Renal cortex interstitium (tissue), 11 donors: ENCODE results near the gene IRAK2. TPM values are rescaled to one million over a fixed set of nuclear protein-coding genes. Genes with fewer than 3 reads are reported as not detected.
"Not testable (repeated sequence)": the region's sequence is repeated elsewhere in the genome, so short reads cannot be mapped to it uniquely, and the experiment has no call there.

Source experiments
- DNase-seq, 11 donors: peaks; one replicate each; pipeline ENCODE4 v3.0.0-alpha.2; 2013; ENCODE audit warnings: low read depth in 9 of 11, low spot score in 4 of 11; ENCODE audit errors: extremely low read depth in 1 of 11
- polyA plus RNA-seq, 3 donors: library from polyadenylated mRNA; unstranded; fragments of 120-200 nt; gene quantifications; one replicate each; pipeline ENCODE4 v1.2.1, GENCODE V29; 2013; ENCODE audit not compliant: insufficient read length in 3 of 3

IRAK2 gene
- polyA plus RNA-seq, 3 donors = 0.61 to 0.76 (median 0.70) TPM

GRCh38 chr3:10272476-10272875, 107.8 kb downstream of the IRAK2 start:
- DNase-seq = not testable (repeated sequence)

DNA sequence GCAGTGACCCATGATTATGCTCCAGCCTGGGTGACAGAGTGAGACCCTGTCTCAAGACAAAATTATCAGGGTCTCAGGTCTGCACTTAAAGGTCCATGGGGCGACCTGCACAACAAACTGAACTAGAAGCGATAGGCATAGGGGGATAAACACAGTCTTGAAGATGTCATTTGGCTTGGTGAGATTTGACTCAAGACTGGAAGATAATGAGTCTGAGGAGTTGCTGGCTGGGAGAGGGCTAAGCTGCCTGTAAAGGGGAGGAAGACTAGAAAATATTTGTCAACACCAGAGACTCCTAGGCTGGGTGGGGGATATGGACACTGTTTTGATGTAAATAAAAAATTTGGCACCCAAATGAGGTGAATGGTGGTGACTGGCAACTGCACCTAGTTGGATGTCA, 108.3 kb downstream of the IRAK2 start:
- DNase-seq = no peak

DNA sequence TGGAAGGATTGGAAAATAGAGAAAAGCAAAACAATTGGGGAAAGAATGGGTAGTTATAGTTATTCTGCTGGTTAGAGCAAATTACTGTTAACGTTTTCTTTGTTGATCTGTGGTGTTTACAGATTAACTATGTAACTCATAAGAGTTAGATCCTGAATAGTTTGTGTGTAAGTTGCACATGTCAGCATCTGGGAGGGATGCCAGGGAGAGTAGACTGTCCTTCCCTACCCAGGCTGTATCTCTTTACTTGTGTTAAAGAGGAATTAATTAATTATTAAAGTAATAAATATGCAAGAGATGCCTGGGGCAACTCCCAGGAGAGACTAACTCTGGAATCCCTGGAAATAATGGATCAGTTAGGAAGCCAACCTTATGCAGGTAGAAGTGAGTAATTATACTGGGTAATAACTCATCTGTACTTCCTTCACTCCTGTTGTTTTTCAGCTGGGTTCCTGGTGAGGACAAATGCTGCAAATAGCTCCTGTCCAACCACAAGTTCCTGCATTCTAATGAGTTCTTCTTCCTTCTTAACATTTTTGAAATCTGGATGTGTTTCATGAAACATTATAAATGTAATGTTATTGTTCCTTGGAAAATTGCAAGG, 109.1 kb downstream of the IRAK2 start:
- no peak for DNase-seq

GRCh38 chr3:10274601-10275000, 109.9 kb downstream of the IRAK2 start:
- no peak for DNase-seq

GRCh38 chr3:10277115-10277625, 112.5 kb downstream of the IRAK2 start:
- no peak for DNase-seq

- DNase-seq = no peak
Observed at GRCh38 chr3:10278501-10278900, 113.8 kb downstream of the IRAK2 start.

- DNase-seq = no peak
Observed at GRCh38 chr3:10279384-10280176, 114.9 kb downstream of the IRAK2 start.

- DNase-seq = no peak
Observed at GRCh38 chr3:10280177-10280529, 115.4 kb downstream of the IRAK2 start.

- no peak for DNase-seq
Observed at GRCh38 chr3:10280571-10280970, 115.9 kb downstream of the IRAK2 start.

GRCh38 chr3:10281951-10282350, 117.2 kb downstream of the IRAK2 start:
- no peak for DNase-seq

GRCh38 chr3:10283638-10284037, 118.9 kb downstream of the IRAK2 start:
- peak in 3 of 11 donors; percentile 39 to 57 (median 46) for DNase-seq

- no peak for DNase-seq
Observed at GRCh38 chr3:10284496-10284895, 119.8 kb downstream of the IRAK2 start.

GRCh38 chr3:10285272-10286132, 120.8 kb downstream of the IRAK2 start:
- no peak for DNase-seq

DNA sequence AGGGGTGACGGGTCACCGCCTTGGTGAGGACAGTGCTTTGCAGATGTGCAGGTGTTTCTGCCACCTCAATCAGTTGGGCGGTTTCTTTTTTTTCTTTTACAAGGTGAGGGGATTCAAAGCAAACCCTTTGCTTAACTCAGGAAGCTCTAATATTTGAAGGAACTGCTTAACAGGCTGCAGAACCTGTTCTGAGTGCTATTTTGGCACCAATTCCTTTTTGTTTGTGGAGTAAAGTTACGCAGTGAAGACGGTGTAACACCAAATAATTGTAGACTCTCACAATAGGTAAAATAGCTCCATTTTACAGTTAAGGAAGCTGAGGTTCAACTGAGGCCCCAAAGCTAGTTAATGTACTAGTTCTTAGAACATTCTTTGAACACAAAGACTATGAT, 121.4 kb downstream of the IRAK2 start:
- no peak for DNase-seq

- peak in 1 of 11 donors; percentile 64 for DNase-seq
Observed at GRCh38 chr3:10286596-10287295, 122.0 kb downstream of the IRAK2 start.

DNA sequence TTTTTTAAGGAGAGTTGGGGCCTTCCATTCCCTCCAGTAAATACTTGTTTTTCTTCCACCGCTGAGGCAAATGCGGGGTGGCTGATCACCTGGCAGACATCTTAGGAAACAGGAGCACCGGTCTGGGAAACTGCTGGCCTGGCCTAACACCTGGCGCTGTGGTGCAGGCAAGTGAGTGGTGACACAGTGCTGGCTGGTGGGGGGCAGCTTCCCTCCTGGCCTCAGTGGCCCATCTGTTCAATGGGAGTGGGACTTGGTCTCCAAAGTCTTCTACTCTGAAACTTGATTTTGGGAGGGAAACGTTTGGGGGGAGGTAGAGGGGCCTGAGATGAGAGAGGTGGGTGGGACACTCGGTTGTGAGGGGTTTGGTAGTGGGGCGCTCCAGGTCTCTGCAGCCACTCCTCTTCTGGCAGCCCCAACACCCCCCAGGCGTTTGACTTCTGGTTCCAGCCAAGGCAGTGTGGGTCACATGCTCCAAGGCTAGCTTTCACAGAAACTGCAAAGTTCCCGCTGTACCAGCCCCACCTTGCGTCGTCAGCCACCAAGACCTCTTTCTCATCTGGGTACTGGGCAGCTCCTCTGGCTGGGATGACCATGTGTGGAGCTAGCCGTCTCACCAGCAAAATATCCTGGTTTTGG, 123.3 kb downstream of the IRAK2 start:
- DNase-seq = no peak

DNA sequence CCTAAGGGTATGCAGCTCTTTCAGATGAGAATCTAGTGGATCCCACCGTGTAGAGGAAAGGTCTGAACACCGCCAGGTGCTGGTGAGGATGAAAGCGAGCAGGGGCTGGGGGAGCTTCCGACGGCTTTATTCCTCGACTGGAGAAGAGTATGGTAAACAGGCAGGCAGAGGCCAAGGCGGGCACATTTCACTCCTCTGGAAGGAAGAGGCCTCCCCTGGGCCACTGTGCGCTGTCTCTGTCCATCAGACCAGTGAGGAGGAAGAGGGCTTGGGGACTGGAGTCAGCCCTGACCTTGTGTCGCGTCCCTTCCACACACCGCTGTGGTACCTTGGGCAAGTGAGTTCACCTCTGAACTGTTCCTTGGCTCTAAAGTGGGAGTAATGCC, 123.8 kb downstream of the IRAK2 start:
- DNase-seq = no peak

- no peak for DNase-seq
Observed at GRCh38 chr3:10289077-10289476, 124.4 kb downstream of the IRAK2 start.
